Measurements from ENCODE around the gene ADORA3.

The ADORA3 gene

DNA sequence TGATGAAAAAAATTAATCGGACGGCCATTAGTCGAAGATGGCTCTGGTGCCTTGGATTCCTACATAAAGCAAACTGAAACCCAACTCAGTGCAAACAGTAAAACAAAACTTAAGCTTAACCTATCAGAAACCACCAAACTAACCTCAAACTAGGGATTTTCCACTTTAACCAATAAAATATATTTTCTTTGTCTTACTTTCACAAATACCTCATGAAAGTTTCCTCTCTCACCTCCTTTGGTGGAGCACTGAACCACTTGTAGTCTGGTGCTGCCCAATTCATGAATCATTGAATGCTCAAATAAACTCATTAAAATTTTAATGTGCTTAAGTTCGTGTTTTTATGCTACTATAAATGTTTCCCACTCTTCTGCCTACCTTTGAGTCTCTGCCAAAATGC, 7.0 kb downstream of the ADORA3 start:
- TF ChIP-seq CTCF (IDR thresholded peaks at IDR 0.05; ENCODE audit: low read depth, low read length), result no peak
- DNase-seq (ENCODE audit: extremely low read depth, low read depth), result no peak

- DNase-seq (ENCODE audit: extremely low read depth, low read depth), result no peak
- no peak for TF ChIP-seq CTCF (IDR thresholded peaks at IDR 0.05; ENCODE audit: low read depth, low read length)
Measured at GRCh38 chr1:111491070-111491469, 12.4 kb downstream of the ADORA3 start.

DNA sequence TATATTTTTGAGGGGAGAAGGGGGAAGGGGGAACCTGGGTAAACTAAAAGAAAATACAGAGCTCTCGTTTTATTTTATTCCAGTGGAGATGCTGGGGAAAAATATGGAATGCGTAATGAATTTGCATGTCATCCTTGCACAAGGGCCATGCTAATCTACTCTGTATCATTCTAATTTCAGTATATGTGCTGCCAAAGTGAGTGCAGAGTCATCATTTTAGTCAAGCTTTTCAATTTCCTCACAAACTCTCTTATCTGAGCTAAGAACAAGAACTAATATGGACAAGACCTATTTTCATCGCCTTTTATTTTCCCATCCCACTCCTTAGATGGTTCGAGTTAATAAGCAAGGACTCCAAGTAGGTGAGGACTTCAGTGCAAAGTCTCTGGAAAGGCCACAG, 13.2 kb downstream of the ADORA3 start:
- no peak for TF ChIP-seq CTCF (IDR thresholded peaks at IDR 0.05; ENCODE audit: low read depth, low read length)
- DNase-seq (ENCODE audit: extremely low read depth, low read depth), result no peak

DNA sequence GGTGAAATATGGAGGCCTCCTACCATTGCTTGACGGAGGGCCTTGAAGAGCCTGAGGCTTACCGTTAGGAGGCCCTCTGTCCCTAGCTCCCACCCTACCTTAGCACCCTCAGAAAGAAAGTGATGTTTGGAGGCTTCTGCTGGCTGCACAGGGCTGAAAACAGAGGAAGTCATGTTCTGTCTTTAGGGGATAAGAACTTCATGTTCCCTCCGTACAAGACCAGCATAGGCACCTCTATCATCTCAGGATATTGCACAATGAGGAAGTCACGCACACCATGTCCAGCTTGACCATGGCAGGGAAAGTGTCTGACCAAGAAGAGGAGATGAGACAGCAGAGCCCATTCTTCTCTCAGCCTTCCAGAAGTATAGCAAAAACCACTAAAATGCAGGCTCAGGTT, 13.8 kb downstream of the ADORA3 start:
- TF ChIP-seq CTCF (IDR thresholded peaks at IDR 0.05; ENCODE audit: low read depth, low read length), result no peak
- no peak for DNase-seq (ENCODE audit: extremely low read depth, low read depth)

DNA sequence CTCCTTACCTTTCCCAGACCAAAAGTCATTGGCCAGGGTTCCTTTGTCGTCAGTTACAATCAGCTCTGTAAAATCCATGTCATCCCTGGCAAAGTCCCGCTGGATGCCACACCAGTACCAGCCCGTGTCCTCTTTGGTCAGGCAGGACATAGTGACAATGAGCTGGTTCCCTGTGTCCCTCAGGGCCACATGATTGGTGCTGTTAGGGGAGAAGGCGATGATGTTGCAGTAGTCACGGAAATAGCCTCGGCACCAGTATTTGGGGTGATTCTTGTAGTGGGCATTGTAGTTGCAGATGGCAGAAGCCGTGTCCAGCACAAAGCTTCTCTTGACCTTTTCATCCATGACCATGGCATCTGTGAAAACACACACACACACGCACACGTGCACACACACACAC, 14.8 kb downstream of the ADORA3 start:
- no peak for DNase-seq (ENCODE audit: extremely low read depth, low read depth)
- no peak for TF ChIP-seq CTCF (IDR thresholded peaks at IDR 0.05; ENCODE audit: low read depth, low read length)

DNA sequence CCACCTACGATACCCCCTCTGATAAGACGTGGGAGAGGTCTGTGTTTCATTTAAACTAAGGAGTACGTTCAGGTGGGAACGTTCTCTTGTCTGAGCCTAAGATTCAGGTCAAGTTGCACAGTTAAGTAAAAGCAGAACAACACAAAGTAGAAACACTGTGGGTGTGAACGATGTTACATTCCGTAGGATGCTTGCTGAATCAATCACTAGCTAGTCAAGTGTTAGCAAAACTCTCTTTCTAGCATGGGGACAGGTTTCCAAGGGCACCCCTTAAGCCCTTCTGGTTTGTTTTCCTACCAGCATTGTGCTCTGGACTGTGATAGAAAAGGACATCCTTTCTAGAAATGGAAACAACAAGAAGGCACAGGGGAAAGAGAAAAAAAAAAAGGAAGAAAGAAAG, 16.3 kb downstream of the ADORA3 start:
- DNase-seq (ENCODE audit: extremely low read depth, low read depth), result no peak
- no peak for TF ChIP-seq CTCF (IDR thresholded peaks at IDR 0.05; ENCODE audit: low read depth, low read length)

DNA sequence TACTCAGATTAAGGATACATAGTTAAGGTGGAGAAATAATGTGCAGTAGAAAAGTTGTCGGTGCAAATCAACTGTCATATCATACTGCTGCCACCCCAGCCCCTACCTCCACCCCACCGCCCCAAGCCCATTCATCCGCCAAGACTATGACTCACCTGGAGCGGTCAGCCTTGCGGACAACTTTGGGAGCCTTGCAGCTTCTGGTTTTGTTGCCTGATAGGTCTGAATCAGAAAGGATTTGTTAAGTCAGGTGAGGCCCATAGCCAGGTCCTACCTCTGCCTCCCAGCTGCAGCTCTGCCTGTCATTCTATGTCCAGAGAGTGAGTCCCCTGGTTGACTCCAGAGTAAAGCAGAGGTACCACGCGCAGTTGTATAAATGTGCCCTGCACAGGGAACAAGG, 17.0 kb downstream of the ADORA3 start:
- no peak for DNase-seq (ENCODE audit: extremely low read depth, low read depth)
- TF ChIP-seq CTCF (IDR thresholded peaks at IDR 0.05; ENCODE audit: low read depth, low read length), result no peak
